ENCODE measurements around the gene KNOP1. TPM values are rescaled to one million over a fixed set of nuclear protein-coding genes. Genes with fewer than 3 reads are reported as not detected.

Gene KNOP1
- polyA plus RNA-seq, 3 donors: 1.5 to 2.8 (median 2.4) TPM

GRCh38 chr16:19694989-19695388 lies 23.0 kb downstream of the KNOP1 start:
- peaks cover 28% of the 10 kb centered on the region for H3K4me1 Mint-ChIP-seq
- Histone ChIP-seq H3K27ac (ENCODE audit: low read depth in 1 of 2, low read length in 2 of 2) (no peak overlapping the region), H3K9me3 (replicated peaks in 1 of 2; ENCODE audit: control insufficient read depth in 1 of 2, insufficient read depth in 1 of 2, low read length in 2 of 2) (no peaks in the 10 kb centered on the region)

GRCh38 chr16:19691161-19691711 lies 26.8 kb downstream of the KNOP1 start:
- peaks cover 57 to 76% of the 10 kb centered on the region in 2 donors for H3K36me3 Mint-ChIP-seq
- H3K36me3 ChIP-seq (replicated peaks in 1 of 2; ENCODE audit: control insufficient read depth in 1 of 2, insufficient read depth in 2 of 2, low read length in 2 of 2): peaks cover 32 to 75% of the 10 kb centered on the region in 2 donors

More at GRCh38 chr16:19694989-19695388, 23.0 kb downstream of the KNOP1 start:
- Histone ChIP-seq H3K4me1 (ENCODE audit: control insufficient read depth in 1 of 2, insufficient read depth in 2 of 2, low read length in 2 of 2) (peaks cover 18 to 21% of the 10 kb centered on the region in 2 donors), H3K4me2 (replicated peaks; ENCODE audit: extremely low read depth, low read length, poor library complexity, severe bottlenecking) (no peak overlapping the region), H3K9ac (ENCODE audit: insufficient read depth, low read length, poor library complexity, severe bottlenecking) (no peak overlapping the region), H3K79me2 (ENCODE audit: insufficient read depth, low read length) (no peaks in the 10 kb centered on the region), H4K20me1 (ENCODE audit: insufficient read depth, low read length) (no peaks in the 10 kb centered on the region), H2AFZ (ENCODE audit: insufficient read depth, low read depth, low read length, poor library complexity, severe bottlenecking) (no peak overlapping the region), H3K4me3 (replicated peaks in 1 of 3; ENCODE audit: low read depth in 2 of 3, low read length in 3 of 3) (no peak overlapping the region), H3K27me3 (ENCODE audit: control insufficient read depth in 2 of 2, insufficient read depth in 2 of 2, low read length in 2 of 2) (no peaks in the 10 kb centered on the region), H3K36me3 (replicated peaks in 1 of 2; ENCODE audit: control insufficient read depth in 1 of 2, insufficient read depth in 2 of 2, low read length in 2 of 2) (peaks cover 32 to 69% of the 10 kb centered on the region in 2 donors)
- H3K27me3 Mint-ChIP-seq (ENCODE audit: low read depth in 3 of 3): peaks cover 1 to 3% (median 2%) of the 10 kb centered on the region in 3 donors
- no peaks in the 10 kb centered on the region for H3K9me3 Mint-ChIP-seq
- intact Hi-C loops (cut with micrococcal nuclease): loop anchor here in 1 of 2 donors (5.0 kb wide), 1 partner anchor 42 kb away; no protein-coding TSS in a partner anchor
- no peak overlapping the region for H3K4me3 Mint-ChIP-seq
- DNase-seq: no peak
- peaks cover 58 to 71% of the 10 kb centered on the region in 2 donors for H3K36me3 Mint-ChIP-seq
- H3K27ac Mint-ChIP-seq: no peak overlapping the region
- 93% methylated on average over 6 of the region's 8 CpGs for WGBS (ENCODE audit: insufficient coverage)
- TF ChIP-seq CTCF (IDR thresholded peaks at IDR 0.05): no peak

More at GRCh38 chr16:19691161-19691711, 26.8 kb downstream of the KNOP1 start:
- Mint-ChIP-seq H3K9me3 (no peaks in the 10 kb centered on the region), H3K27ac (peak overlapping the region; percentile 2 to 79 (median 72)), H3K27me3 (ENCODE audit: low read depth in 3 of 3) (peaks cover 0 to 2% (median 1%) of the 10 kb centered on the region in 3 donors), H3K4me3 (no peak overlapping the region), H3K4me1 (peaks cover 19% of the 10 kb centered on the region)
- no peak overlapping the region for H3K4me2 ChIP-seq (replicated peaks; ENCODE audit: extremely low read depth, low read length, poor library complexity, severe bottlenecking)
- H3K4me1 ChIP-seq (ENCODE audit: control insufficient read depth in 1 of 2, insufficient read depth in 2 of 2, low read length in 2 of 2): peaks cover 14 to 15% of the 10 kb centered on the region in 2 donors
- no peaks in the 10 kb centered on the region for H3K27me3 ChIP-seq (ENCODE audit: control insufficient read depth in 2 of 2, insufficient read depth in 2 of 2, low read length in 2 of 2)
- peak overlapping the region; percentile 29 to 61 for H3K27ac ChIP-seq (ENCODE audit: low read depth in 1 of 2, low read length in 2 of 2)
- H3K4me3 ChIP-seq (replicated peaks in 1 of 3; ENCODE audit: low read depth in 2 of 3, low read length in 3 of 3): no peak overlapping the region
- DNase-seq: peak in 1 of 3 donors; percentile 11
- no peak overlapping the region for H2AFZ ChIP-seq (ENCODE audit: insufficient read depth, low read depth, low read length, poor library complexity, severe bottlenecking)
- TF ChIP-seq CTCF (IDR thresholded peaks at IDR 0.05): no peak
- no peaks in the 10 kb centered on the region for H3K9me3 ChIP-seq (replicated peaks in 1 of 2; ENCODE audit: control insufficient read depth in 1 of 2, insufficient read depth in 1 of 2, low read length in 2 of 2)
- H3K9ac ChIP-seq (ENCODE audit: insufficient read depth, low read length, poor library complexity, severe bottlenecking): no peak overlapping the region
- H3K79me2 ChIP-seq (ENCODE audit: insufficient read depth, low read length): no peaks in the 10 kb centered on the region
- 68% methylated on average over 14 of the region's 14 CpGs for whole genome bisulfite sequencing (ENCODE audit: insufficient coverage)
- no peaks in the 10 kb centered on the region for H4K20me1 ChIP-seq (ENCODE audit: insufficient read depth, low read length)
- intact Hi-C loops (cut with micrococcal nuclease): no loop called here
